Peyer's patch (tissue), 4 donors: ENCODE data around the gene RYR1. TPM values are rescaled to one million over a fixed set of nuclear protein-coding genes. Genes with fewer than 3 reads are reported as not detected.

Experiments
- DNase-seq, 3 donors: peaks; one replicate each; pipeline ENCODE4 v3.0.0-alpha.2; 2017 to 2019
- H3K27ac ChIP-seq, 4 donors: fragments of 200-600 bp; sonication (generic); one replicate each; pipeline ENCODE4 v1.5.1; 2016 to 2019
- H3K27me3 ChIP-seq, 2 donors: fragments of 200-600 bp; sonication (generic); one replicate each; pipeline ENCODE4 v1.5.1; 2019
- H3K36me3 ChIP-seq, 3 donors: fragments of 200-600 bp; sonication (generic); one replicate each; pipeline ENCODE4 v1.5.1; 2016 to 2019
- H3K4me1 ChIP-seq, 4 donors: fragments of 200-600 bp; sonication (generic); one replicate each; pipeline ENCODE4 v1.5.1; 2016 to 2019
- H3K4me3 ChIP-seq, 4 donors: fragments of 200-600 bp; sonication (generic); 1 replicate in 3 of 4; 2 replicates in 1 of 4; pipeline ENCODE4 v1.5.1; 2016 to 2019; ENCODE audit warnings: mild to moderate bottlenecking in 1 of 4
- H3K9me3 ChIP-seq, 4 donors: fragments of 200-600 bp; sonication (generic); one replicate each; pipeline ENCODE4 v1.5.1; 2016 to 2019; ENCODE audit warnings: mild to moderate bottlenecking in 1 of 4
- POLR2A ChIP-seq, 2 donors: fragments of 450-650 bp; IDR thresholded peaks; one replicate each; pipeline ENCODE4 v1.5.1; 2017; ENCODE audit warnings: antibody characterized with exemption in 2 of 2, mild to moderate bottlenecking in 2 of 2, moderate library complexity in 2 of 2
- total RNA-seq, 4 donors: library from RNA; depleted of rRNA; stranded (reverse); fragments of >200 nt; gene quantifications; one replicate each; pipeline ENCODE4 v1.1.0, GENCODE V29; 2016
- TF ChIP-seq, protein P1 (sequence below), 6 experiments: fragments of 450-650 bp in 4 of 6; fragments of 200-600 bp in 2 of 6; sonication (generic) in 1 of 6; IDR thresholded peaks; one replicate each; pipeline ENCODE4 v1.5.1; 2017 to 2019; ENCODE audit warnings: antibody characterized with exemption in 6 of 6, mild to moderate bottlenecking in 3 of 6, moderate library complexity in 1 of 6

The RYR1 gene
- total RNA-seq, 4 donors from 2014 or later: 0.35 to 4.6 (median 3.4) TPM

DNA sequence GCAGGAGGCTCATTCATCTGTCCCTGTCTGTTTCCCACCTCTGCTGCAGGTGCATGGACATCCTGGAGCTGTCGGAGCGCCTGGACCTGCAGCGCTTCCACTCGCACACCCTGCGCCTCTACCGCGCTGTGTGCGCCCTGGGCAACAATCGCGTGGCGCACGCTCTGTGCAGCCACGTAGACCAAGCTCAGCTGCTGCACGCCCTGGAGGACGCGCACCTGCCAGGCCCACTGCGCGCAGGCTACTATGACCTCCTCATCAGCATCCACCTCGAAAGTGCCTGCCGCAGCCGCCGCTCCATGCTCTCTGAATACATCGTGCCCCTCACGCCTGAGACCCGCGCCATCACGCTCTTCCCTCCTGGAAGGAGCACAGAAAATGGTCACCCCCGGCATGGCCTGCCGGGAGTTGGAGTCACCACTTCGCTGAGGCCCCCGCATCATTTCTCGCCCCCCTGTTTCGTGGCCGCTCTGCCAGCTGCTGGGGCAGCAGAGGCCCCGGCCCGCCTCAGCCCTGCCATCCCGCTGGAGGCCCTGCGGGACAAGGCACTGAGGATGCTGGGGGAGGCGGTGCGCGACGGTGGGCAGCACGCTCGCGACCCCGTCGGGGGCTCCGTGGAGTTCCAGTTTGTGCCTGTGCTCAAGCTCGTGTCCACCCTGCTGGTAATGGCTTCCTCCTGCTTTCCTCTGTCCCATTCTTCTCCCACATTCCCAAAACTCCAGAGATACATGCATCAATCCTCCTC is 52.2 kb downstream of the RYR1 start:
- Histone ChIP-seq H3K27ac (no peak overlapping the region), H3K36me3 (no peaks in the 10 kb centered on the region), H3K27me3 (no peaks in the 10 kb centered on the region), H3K9me3 (no peaks in the 10 kb centered on the region), H3K4me3 (no peak overlapping the region), H3K4me1 (no peaks in the 10 kb centered on the region)
- TF ChIP-seq, protein P1, sequence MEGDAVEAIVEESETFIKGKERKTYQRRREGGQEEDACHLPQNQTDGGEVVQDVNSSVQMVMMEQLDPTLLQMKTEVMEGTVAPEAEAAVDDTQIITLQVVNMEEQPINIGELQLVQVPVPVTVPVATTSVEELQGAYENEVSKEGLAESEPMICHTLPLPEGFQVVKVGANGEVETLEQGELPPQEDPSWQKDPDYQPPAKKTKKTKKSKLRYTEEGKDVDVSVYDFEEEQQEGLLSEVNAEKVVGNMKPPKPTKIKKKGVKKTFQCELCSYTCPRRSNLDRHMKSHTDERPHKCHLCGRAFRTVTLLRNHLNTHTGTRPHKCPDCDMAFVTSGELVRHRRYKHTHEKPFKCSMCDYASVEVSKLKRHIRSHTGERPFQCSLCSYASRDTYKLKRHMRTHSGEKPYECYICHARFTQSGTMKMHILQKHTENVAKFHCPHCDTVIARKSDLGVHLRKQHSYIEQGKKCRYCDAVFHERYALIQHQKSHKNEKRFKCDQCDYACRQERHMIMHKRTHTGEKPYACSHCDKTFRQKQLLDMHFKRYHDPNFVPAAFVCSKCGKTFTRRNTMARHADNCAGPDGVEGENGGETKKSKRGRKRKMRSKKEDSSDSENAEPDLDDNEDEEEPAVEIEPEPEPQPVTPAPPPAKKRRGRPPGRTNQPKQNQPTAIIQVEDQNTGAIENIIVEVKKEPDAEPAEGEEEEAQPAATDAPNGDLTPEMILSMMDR (IDR thresholded peaks at IDR 0.05): no peak
- no peak for TF ChIP-seq POLR2A (IDR thresholded peaks at IDR 0.05)
- no peak for DNase-seq

DNA sequence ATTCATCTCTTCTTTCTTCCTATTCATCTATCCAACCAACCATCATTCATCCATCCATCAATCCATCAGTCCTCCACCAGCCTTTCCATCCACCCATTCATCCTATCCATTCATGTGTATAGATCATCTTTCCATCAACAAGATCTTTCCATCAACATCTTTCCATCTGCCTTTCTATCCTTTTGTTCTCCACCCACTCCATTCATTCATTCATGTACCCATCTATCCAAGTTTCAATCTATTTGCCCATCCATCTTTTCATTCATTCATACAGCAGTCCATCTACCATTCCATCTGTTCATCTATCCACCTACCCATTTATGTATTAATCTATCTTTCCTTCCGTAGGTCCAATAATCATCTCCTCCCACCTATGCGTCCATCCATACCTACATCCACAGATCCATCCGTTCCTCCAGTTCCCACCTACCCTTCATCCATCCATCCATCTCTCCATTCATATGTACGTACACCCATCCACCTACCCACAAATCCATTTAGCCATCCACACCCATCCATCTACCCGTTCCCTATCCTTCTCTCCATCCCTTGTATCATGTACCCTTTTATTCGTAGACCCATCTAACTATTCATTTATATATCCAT is 53.3 kb downstream of the RYR1 start:
- no peaks in the 10 kb centered on the region for H3K36me3 ChIP-seq
- H3K9me3 ChIP-seq: peaks cover 0 to 4% (median 0%) of the 10 kb centered on the region in 4 donors
- H3K27ac ChIP-seq: no peak overlapping the region
- H3K27me3 ChIP-seq: no peaks in the 10 kb centered on the region
- DNase-seq: no peak
- TF ChIP-seq, protein P1 (IDR thresholded peaks at IDR 0.05): no peak
- no peak for TF ChIP-seq POLR2A (IDR thresholded peaks at IDR 0.05)
- no peaks in the 10 kb centered on the region for H3K4me1 ChIP-seq
- no peak overlapping the region for H3K4me3 ChIP-seq

DNA sequence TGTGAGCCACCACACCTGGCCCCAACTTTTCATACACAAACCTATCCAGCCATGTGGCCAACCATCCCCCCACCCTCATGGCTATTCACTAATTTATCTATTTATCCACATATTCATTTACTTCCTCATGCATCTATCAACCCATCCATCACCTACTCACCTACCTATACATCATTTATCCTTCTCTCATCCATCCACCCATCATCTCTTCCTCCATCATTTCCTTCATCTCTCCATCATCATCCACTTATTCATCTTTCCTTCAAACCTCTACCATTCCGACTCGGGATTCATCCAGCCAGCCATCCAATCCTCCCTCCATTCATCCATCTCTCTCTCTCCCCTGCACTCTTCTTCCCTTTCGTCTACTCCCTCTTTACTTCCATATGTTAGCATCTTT is 54.6 kb downstream of the RYR1 start:
- H3K4me3 ChIP-seq: no peak overlapping the region
- peaks cover 0 to 4% (median 0%) of the 10 kb centered on the region in 4 donors for H3K9me3 ChIP-seq
- H3K27ac ChIP-seq: no peak overlapping the region
- no peaks in the 10 kb centered on the region for H3K4me1 ChIP-seq
- H3K36me3 ChIP-seq: no peaks in the 10 kb centered on the region
- no peaks in the 10 kb centered on the region for H3K27me3 ChIP-seq
- DNase-seq: no peak
- TF ChIP-seq POLR2A (IDR thresholded peaks at IDR 0.05): no peak
- TF ChIP-seq, protein P1 (IDR thresholded peaks at IDR 0.05): no peak

DNA sequence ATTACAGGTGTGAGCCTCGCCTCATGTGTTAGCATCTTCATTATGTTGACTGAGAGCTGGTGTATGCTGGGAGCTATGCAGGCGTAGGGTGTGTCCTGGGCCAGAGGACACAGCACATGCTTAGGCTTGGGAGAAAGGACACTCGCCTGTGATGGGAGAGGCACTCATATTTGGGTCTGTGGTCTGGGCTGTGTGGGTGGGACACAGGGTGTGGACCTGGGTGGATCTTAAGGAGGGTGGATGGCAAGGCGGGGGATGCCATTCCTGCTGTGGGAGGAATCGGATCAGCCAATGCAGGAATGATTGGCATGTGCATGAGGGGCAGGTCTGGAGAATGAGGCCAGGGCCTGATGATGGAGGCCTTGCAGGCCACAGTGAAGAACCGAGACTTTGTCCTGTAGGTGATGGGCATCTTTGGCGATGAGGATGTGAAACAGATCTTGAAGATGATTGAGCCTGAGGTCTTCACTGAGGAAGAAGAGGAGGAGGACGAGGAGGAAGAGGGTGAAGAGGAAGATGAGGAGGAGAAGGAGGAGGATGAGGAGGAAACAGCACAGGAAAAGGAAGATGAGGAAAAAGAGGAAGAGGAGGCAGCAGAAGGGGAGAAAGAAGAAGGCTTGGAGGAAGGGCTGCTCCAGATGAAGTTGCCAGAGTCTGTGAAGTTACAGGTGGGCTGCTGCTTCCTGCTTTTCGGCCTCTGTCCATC is 55.4 kb downstream of the RYR1 start:
- Histone ChIP-seq H3K27me3 (no peaks in the 10 kb centered on the region), H3K36me3 (no peaks in the 10 kb centered on the region), H3K4me1 (no peaks in the 10 kb centered on the region), H3K4me3 (no peak overlapping the region), H3K9me3 (peaks cover 0 to 4% (median 0%) of the 10 kb centered on the region in 4 donors), H3K27ac (no peak overlapping the region)
- TF ChIP-seq, protein P1 (IDR thresholded peaks at IDR 0.05): no peak
- TF ChIP-seq POLR2A (IDR thresholded peaks at IDR 0.05): no peak
- DNase-seq: no peak

DNA sequence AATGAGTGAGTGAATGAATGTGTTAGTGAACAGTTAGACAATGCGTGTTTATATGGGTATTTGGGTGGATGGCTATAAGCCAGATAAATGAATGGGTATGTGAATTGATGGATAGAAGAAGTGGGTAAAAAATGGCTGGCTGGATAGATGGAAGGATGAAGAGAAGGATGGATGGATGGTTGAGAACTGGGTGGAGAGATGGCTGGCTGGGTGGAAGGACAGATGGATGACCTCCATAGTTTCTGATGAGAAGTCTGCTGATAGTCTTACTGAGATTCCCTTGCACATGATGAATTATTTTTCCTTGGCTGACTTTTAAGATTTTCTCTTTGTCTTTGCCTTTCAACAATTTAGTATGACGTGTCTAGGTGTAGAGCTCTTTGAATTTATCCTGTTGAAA is 57.4 kb downstream of the RYR1 start:
- DNase-seq: no peak
- Histone ChIP-seq H3K27ac (no peak overlapping the region), H3K36me3 (no peaks in the 10 kb centered on the region), H3K9me3 (peaks cover 0 to 4% (median 0%) of the 10 kb centered on the region in 4 donors), H3K4me3 (no peak overlapping the region), H3K27me3 (no peaks in the 10 kb centered on the region), H3K4me1 (no peaks in the 10 kb centered on the region)
- TF ChIP-seq, protein P1 (IDR thresholded peaks at IDR 0.05): no peak
- TF ChIP-seq POLR2A (IDR thresholded peaks at IDR 0.05): no peak
